GM18951 (cell line): Measurements from ENCODE around the gene TPPP3.
"Not testable (repeated sequence)": the region's sequence is repeated elsewhere in the genome, so short reads cannot be mapped to it uniquely, and the experiment has no call there.

Experiments
- POLR2A ChIP-seq: IDR thresholded peaks from 4 replicates; pipeline ENCODE4 v1.6.1; 2011; ENCODE audit warnings: mild to moderate bottlenecking; ENCODE audit not compliant: insufficient read length, insufficient read depth; ENCODE audit errors: extremely low read depth
- in situ Hi-C: fragments of 300-500 bp; cut with MboI; formaldehyde crosslinking; loops from one replicate; pipeline ENCODE4 v1.12.0; 2022; ENCODE audit warnings: low sequenced_read_pairs, mixed read lengths, inconsistent platforms; ENCODE audit not compliant: unreplicated experiment

Gene TPPP3

DNA sequence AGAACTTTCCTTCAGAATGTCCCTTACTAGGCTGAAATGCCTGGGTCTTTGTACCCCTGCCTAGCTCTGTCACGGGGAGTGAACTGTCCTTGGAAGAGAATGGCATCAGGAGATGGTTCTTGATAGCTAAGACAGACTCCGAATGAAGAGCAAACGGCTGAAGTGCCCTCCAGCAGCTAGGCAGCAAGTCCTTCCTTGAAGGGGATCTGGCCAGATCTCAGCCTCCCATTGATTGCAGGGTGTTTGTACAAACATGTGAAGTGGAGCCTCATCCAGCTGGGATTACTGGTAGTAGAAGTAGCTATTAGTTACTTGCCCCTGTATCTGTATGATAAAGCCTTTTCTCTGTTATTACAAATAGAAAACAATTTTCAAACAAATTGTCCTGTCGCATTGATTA is 35.7 kb downstream of the TPPP3 start:
- TF ChIP-seq POLR2A = no peak
- in situ Hi-C loops = no loop called here

DNA sequence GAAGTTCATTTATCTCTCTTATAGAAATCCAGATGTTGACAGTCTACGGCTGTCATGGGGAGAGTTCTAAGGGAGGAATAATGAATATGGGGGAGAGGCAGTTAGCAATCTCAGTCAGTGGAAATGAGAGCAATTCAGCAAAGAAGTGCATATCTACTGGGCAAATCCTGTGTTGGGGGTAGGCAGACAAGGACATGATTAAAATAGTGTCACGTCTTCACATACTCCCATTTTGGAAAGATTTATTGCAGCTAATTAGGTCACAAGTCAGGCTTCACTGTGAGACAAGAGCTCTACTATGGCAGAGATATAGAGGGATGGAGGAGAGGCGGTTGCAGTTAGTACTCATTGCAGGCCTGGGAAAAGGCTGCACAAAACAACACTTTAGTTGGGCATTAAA is 36.9 kb downstream of the TPPP3 start:
- in situ Hi-C loops = no loop called here
- no peak for TF ChIP-seq POLR2A

DNA sequence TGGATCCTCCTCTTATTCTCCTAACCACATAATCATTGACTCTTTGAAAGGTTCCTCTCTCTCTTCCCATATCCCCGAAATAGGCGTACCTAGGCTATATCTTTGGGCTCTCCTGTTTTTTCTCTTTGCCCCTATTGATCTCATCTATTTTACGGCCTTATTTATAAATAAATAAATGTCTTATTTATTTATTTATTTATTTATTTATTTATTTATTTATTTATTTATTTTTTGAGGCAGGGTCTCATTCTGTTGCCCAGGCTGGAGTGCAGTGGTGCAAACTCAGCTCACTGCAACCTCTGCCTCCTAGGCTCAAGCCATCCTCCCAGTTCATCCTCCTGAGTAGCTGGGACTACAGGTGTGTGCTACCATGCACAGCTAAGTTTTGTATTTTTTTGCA is 40.8 kb downstream of the TPPP3 start:
- in situ Hi-C loops = not testable (repeated sequence)

DNA sequence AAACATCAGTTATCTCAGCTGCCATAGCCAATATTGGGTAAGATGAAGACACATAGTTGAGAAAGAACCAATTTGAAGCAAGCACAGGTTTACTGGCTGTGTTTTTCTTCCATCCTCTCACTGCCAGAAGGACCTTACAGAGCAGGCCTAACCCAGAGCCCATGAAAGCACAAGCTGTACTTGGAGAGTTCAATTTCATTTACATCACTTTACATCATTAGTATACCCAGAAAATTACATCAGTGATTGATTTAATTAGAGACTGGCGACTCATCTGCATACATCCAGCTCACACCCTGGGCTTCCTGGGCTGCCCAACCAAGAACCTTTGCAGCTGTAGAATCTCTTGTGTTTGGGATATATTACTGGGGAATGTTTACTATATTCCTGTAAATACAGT is 43.0 kb downstream of the TPPP3 start:
- TF ChIP-seq POLR2A = no peak
- in situ Hi-C loops = no loop called here

DNA sequence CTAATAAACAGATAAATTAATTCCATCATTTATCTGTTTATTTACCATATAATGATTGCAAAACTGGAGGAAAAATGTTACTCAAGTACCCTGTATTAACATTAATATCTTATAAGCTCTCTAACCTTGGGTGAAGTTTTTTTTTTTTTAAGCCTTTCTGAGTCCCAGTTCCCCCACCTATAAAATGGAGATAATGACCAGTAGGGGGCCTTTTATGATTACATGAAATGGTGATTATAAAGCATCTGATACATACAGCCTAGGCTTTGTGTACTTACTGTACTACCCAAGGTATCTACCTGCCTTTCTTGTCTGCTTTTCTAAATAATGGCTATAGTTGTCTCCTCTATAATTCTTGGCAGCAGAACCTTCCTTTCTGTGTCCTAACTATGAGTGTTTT is 44.1 kb downstream of the TPPP3 start:
- in situ Hi-C loops = no loop called here
- TF ChIP-seq POLR2A = no peak

DNA sequence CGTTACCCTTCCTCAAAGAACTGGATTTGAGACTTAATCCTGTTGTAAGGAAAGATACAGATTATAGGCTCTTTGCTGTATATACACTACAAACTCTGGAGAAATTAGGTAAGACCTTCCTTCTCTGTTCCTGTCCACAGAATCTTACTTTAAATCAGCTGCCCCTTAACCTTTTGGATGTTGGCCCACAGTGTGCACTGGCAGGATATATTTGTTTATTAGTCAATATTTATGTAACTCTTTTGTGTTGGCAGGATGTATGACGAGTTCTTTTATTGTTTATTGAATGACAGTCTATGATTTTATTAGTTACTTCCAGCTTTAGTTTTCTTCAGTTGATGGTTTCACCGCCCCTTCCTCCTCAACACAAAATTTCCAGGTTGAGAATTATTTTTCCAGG is 47.0 kb downstream of the TPPP3 start:
- no peak for TF ChIP-seq POLR2A
- in situ Hi-C loops = no loop called here

DNA sequence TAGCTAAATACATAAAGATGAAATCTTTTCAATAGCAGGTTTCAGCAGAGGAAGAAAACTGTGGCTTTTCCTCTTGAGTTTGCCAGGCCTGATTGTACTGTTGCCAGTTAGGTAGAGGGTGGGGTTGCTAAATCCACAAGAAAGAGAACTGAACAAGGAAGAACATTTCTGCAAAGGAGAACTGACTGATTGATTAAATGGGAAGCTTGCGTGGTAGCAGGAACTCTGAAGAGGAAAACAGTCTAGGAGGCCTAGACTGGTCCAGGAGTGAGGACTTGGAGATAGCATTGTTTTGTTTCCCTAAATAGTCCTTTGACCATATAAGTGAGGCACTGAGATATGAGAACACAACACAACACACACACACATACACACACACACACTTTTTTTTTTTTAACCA is 47.9 kb downstream of the TPPP3 start:
- no peak for TF ChIP-seq POLR2A
- in situ Hi-C loops = no loop called here

DNA sequence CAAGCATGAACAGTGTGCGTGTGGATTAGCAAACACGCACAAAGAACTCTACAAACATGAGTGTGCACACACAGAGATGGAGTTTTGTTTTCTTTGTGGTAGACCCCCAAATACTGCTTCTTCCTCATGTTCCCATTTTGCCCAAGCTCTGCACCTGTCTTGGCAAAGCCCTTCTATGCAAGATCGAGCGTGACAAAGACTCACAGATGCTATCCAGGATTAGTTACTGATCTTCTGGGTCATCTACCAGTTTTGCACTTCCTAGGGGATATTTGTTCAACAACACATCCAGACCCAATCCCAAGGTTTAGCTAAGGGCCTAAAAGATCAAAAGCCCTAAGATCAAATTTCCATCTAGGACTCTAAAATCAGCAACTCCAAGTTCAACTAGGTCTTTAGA is 50.7 kb downstream of the TPPP3 start:
- in situ Hi-C loops = no loop called here
- TF ChIP-seq POLR2A = no peak

DNA sequence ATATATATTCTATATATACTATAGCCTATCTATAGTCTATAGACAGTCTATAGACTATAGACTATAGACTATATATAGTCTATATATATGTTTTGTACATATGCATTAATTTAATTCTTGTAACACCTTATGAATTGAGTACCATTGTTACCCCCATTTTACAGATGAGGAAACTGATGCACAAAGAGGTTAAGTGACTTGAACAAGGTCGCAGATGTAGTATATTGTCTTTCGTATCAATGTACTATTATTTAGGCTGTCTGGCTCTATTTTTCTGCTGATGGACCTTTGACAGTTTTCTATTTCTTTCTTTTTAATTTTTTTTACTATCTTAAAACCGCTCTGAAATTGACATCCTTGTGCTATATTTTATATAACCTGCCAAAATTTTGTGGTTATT is 52.0 kb downstream of the TPPP3 start:
- TF ChIP-seq POLR2A = no peak
- in situ Hi-C loops = no loop called here
